ENCODE results near the gene CAMK1D.

DNA sequence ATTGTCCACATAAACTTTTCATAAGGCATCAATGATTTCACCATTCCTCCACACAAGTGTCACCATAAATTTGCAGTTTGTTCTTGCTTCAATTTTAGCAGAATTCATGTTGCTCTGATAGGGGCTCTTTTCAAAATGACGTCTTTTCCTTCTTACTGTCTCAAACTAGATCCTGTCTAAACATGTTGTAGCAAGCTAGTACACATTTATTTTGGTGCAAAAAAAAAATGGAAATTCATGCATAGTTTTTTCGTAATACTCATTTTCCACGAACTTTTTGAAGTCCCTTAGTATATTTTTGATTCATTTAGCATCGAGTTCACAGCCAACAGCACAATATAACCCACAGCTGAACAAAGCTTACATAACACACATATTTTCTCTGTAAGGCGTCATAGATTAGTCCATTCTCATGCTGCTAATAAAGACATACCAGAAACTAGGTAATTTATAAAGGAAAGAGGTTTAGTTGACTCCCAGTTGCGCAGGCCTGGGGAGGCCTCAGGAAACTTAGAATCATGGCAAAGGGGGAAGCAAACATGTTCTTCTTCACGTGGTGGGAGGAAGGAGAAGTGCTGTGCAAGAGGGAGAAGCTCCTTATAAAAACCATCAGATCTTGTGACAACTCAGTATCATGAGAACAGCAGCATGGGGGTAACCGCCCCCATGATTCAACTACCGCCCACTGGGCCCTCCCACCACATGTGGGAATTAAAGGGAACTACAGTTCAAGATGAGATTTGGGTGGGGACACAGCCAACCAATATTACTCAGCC, 350.6 kb downstream of the CAMK1D start:
- TF ChIP-seq, protein P1, sequence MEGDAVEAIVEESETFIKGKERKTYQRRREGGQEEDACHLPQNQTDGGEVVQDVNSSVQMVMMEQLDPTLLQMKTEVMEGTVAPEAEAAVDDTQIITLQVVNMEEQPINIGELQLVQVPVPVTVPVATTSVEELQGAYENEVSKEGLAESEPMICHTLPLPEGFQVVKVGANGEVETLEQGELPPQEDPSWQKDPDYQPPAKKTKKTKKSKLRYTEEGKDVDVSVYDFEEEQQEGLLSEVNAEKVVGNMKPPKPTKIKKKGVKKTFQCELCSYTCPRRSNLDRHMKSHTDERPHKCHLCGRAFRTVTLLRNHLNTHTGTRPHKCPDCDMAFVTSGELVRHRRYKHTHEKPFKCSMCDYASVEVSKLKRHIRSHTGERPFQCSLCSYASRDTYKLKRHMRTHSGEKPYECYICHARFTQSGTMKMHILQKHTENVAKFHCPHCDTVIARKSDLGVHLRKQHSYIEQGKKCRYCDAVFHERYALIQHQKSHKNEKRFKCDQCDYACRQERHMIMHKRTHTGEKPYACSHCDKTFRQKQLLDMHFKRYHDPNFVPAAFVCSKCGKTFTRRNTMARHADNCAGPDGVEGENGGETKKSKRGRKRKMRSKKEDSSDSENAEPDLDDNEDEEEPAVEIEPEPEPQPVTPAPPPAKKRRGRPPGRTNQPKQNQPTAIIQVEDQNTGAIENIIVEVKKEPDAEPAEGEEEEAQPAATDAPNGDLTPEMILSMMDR (IDR thresholded peaks at IDR 0.05) = no peak
- no peak for TF ChIP-seq POLR2A (IDR thresholded peaks at IDR 0.05)
